ENCODE results near the gene KCNQ5.

DNA sequence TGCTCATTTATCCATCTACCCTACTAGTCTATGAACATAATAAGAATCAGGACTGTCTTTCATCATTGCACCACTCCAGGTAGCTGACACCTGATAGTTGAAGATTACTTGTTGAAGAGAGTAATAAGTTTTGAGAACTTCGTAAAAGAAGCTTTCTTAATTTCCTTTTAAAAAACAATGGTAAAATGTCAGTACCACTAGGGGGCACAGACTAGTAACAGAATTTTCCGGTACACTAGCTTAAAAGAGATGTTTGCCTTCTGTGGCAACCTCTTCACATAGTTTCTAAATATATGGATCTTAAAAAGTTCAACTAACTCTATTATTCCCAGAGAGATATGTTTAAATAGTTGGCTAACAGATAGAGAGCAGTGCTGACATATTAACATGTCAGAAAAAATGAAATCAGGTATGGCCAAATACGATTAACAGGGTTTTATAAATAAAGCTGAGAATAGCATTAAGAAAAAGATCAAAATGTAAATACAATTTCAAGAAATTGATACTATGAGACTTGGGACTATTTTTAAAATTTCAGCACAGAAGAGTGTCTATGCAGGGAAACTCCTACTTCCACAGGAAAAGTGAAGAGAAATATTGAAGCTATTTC, 5.4 kb upstream of the KCNQ5 start:
- peak in 4 of 5 experiments; percentile 23 to 40 (median 29) for TF ChIP-seq CTCF (IDR thresholded peaks at IDR 0.05)
- no peak for TF ChIP-seq EP300 (IDR thresholded peaks at IDR 0.05; ENCODE audit: low read depth)

Data from transverse colon (tissue), 3 donors.